Prostate gland (tissue), 2 donors: ENCODE data around the gene MED12L.

Experiments
- POLR2A ChIP-seq: fragments of 450-650 bp; IDR thresholded peaks from one replicate; pipeline ENCODE4 v1.6.1; 2016; ENCODE audit warnings: antibody characterized with exemption, mild to moderate bottlenecking
- POLR2AphosphoS5 ChIP-seq: sonication (generic); formaldehyde crosslinking; IDR thresholded peaks from one replicate; pipeline ENCODE4 v1.6.1; 2017; ENCODE audit warnings: antibody characterized with exemption
- TF ChIP-seq, protein P1 (sequence below), 4 experiments: fragments of 200-600 bp in 2 of 4; fragments of 450-650 bp in 2 of 4; sonication (generic) in 2 of 4; IDR thresholded peaks; 1 replicate in 3 of 4; 2 replicates in 1 of 4; pipeline ENCODE4 v1.5.1; 2016 to 2019; ENCODE audit warnings: antibody characterized with exemption in 4 of 4, mild to moderate bottlenecking in 2 of 4, moderate library complexity in 2 of 4

- TF ChIP-seq, protein P1, sequence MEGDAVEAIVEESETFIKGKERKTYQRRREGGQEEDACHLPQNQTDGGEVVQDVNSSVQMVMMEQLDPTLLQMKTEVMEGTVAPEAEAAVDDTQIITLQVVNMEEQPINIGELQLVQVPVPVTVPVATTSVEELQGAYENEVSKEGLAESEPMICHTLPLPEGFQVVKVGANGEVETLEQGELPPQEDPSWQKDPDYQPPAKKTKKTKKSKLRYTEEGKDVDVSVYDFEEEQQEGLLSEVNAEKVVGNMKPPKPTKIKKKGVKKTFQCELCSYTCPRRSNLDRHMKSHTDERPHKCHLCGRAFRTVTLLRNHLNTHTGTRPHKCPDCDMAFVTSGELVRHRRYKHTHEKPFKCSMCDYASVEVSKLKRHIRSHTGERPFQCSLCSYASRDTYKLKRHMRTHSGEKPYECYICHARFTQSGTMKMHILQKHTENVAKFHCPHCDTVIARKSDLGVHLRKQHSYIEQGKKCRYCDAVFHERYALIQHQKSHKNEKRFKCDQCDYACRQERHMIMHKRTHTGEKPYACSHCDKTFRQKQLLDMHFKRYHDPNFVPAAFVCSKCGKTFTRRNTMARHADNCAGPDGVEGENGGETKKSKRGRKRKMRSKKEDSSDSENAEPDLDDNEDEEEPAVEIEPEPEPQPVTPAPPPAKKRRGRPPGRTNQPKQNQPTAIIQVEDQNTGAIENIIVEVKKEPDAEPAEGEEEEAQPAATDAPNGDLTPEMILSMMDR (IDR thresholded peaks at IDR 0.05): no peak
- TF ChIP-seq POLR2AphosphoS5: no peak
- TF ChIP-seq POLR2A: no peak
Measured at GRCh38 chr3:151165226-151165625, 79.8 kb downstream of the MED12L start.
